DOHH2 (cell line): Measurements from ENCODE around the gene SERINC5.

Source experiments
- EZH2phosphoT487 ChIP-seq: fragments of 200-600 bp; sonication (generic); IDR thresholded peaks from 2 replicates; pipeline ENCODE4 v1.6.1; 2017; ENCODE audit warnings: borderline replicate concordance, mild to moderate bottlenecking, antibody characterized with exemption, low read length, moderate library complexity, mixed read lengths
- TF ChIP-seq, protein P1 (sequence below): fragments of 200-600 bp; sonication (generic); IDR thresholded peaks from one replicate; pipeline ENCODE4 v1.5.1; 2014; ENCODE audit warnings: antibody characterized with exemption, mild to moderate bottlenecking, low read depth, low read length; ENCODE audit not compliant: poor library complexity, severe bottlenecking

DNA sequence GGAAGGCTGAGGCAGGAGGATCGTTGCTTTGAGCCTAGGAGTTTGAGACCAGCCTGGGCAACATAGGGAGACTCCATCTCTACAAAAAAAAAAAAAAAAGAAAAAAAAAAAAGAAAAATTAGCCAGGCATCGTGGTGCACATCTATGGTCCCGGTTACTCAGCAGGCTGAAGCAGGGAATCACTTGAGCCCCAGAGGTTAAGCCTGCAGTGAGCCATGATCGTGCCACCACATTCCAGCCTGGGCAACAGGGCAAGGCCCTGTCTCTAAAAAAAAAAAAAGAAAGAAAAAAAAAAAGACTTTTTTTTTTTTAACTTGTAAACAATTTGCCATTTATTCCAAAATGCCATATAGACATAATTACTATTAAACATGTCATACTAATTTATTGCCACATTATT is 64.5 kb downstream of the SERINC5 start:
- no peak for TF ChIP-seq EZH2phosphoT487
- TF ChIP-seq, protein P1, sequence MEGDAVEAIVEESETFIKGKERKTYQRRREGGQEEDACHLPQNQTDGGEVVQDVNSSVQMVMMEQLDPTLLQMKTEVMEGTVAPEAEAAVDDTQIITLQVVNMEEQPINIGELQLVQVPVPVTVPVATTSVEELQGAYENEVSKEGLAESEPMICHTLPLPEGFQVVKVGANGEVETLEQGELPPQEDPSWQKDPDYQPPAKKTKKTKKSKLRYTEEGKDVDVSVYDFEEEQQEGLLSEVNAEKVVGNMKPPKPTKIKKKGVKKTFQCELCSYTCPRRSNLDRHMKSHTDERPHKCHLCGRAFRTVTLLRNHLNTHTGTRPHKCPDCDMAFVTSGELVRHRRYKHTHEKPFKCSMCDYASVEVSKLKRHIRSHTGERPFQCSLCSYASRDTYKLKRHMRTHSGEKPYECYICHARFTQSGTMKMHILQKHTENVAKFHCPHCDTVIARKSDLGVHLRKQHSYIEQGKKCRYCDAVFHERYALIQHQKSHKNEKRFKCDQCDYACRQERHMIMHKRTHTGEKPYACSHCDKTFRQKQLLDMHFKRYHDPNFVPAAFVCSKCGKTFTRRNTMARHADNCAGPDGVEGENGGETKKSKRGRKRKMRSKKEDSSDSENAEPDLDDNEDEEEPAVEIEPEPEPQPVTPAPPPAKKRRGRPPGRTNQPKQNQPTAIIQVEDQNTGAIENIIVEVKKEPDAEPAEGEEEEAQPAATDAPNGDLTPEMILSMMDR: no peak
